SU-DHL-6 (cell line): ENCODE measurements around the gene TSSC4.

Experiments
- EZH2phosphoT487 ChIP-seq: fragments of 200-600 bp; sonication (generic), shearing (Covaris generic); conservative IDR thresholded peaks from 2 replicates; pipeline ENCODE4 v1.6.1; 2018; ENCODE audit warnings: mild to moderate bottlenecking, antibody characterized with exemption, low read length, moderate library complexity, mixed read lengths
- TF ChIP-seq, protein P1 (sequence below): fragments of 200-600 bp; sonication (generic); IDR thresholded peaks from one replicate; pipeline ENCODE4 v1.5.1; 2017; ENCODE audit warnings: antibody characterized with exemption, mild to moderate bottlenecking, low read length, moderate library complexity; ENCODE audit not compliant: insufficient read depth, poor library complexity, severe bottlenecking

DNA sequence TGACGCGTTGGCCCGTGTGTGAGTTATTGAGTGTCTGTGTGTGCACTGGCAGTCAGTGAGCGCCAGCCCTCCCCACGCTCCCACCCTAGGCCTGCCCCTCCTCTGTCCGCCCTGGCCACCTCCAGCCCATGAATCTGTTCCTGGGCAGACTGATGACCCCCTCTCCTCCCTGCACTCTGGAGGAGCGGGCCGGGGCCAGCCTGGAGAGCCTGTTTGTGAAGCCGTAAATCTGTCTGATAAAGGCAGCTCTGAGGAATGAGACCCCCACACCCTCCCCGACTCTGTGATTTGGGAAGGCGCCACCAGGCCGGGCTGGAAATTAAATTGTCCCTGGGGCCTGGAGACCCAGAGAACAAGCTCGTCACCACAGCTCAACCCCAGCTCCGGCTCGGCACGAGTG, 8.6 kb downstream of the TSSC4 start:
- TF ChIP-seq, protein P1, sequence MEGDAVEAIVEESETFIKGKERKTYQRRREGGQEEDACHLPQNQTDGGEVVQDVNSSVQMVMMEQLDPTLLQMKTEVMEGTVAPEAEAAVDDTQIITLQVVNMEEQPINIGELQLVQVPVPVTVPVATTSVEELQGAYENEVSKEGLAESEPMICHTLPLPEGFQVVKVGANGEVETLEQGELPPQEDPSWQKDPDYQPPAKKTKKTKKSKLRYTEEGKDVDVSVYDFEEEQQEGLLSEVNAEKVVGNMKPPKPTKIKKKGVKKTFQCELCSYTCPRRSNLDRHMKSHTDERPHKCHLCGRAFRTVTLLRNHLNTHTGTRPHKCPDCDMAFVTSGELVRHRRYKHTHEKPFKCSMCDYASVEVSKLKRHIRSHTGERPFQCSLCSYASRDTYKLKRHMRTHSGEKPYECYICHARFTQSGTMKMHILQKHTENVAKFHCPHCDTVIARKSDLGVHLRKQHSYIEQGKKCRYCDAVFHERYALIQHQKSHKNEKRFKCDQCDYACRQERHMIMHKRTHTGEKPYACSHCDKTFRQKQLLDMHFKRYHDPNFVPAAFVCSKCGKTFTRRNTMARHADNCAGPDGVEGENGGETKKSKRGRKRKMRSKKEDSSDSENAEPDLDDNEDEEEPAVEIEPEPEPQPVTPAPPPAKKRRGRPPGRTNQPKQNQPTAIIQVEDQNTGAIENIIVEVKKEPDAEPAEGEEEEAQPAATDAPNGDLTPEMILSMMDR = no peak
- no peak for TF ChIP-seq EZH2phosphoT487
